Measurements from ENCODE around the gene XKR8.

The XKR8 gene

GRCh38 chr1:27949027-27949426 lies 10.7 kb upstream of the XKR8 start:
- Histone ChIP-seq H3K79me1 (ENCODE audit: low read length) (no peaks in the 10 kb centered on the region), H3K9me3 (ENCODE audit: insufficient read depth, low read depth, low read length) (peaks cover 2% of the 10 kb centered on the region), H3K23ac (ENCODE audit: low read length) (no peak overlapping the region), H4K12ac (ENCODE audit: low read depth, low read length) (no peak overlapping the region), H3K9ac (ENCODE audit: low read length) (no peak overlapping the region), H3K36me3 (ENCODE audit: control insufficient read depth in 1 of 2, insufficient read depth in 2 of 2, low read length in 2 of 2) (no peaks in the 10 kb centered on the region), H2BK12ac (ENCODE audit: low read length) (no peak overlapping the region), H4K8ac (ENCODE audit: low read depth, low read length) (no peak overlapping the region), H2AFZ (ENCODE audit: insufficient read depth, low read length, poor library complexity) (no peak overlapping the region), H3K4ac (ENCODE audit: low read depth, low read length) (no peak overlapping the region), H2AK5ac (ENCODE audit: low read length) (no peak overlapping the region), H4K91ac (ENCODE audit: low read depth, low read length) (no peak overlapping the region), H3K4me1 (ENCODE audit: control insufficient read depth in 1 of 2, insufficient read depth in 2 of 2, low read length in 2 of 2) (peaks cover 3 to 5% of the 10 kb centered on the region in 2 experiments), H3K4me2 (ENCODE audit: low read length) (no peak overlapping the region), H2BK5ac (ENCODE audit: low read depth, low read length, poor library complexity) (no peak overlapping the region), H3K4me3 (ENCODE audit: low read depth, low read length) (no peak overlapping the region), H3K27ac (ENCODE audit: low read depth, low read length) (no peak overlapping the region), H2BK120ac (ENCODE audit: insufficient read depth, low read length, poor library complexity) (no peak overlapping the region), H3K27me3 (ENCODE audit: insufficient read depth, low read length) (no peaks in the 10 kb centered on the region), H3K14ac (ENCODE audit: low read length) (no peak overlapping the region), H3K79me2 (ENCODE audit: control insufficient read depth, insufficient read depth, low read length, poor library complexity) (no peaks in the 10 kb centered on the region), H3K18ac (ENCODE audit: low read length) (no peak overlapping the region)
- no CpG with 5 or more reads among the region's 8 CpGs for WGBS (ENCODE audit: extremely low coverage, insufficient coverage, insufficient read length)
- no peak for DNase-seq

GRCh38 chr1:27951396-27951795 lies 8.4 kb upstream of the XKR8 start:
- WGBS (ENCODE audit: extremely low coverage, insufficient coverage, insufficient read length) = no CpG with 5 or more reads among the region's 3 CpGs
- Histone ChIP-seq H4K91ac (ENCODE audit: low read depth, low read length) (no peak overlapping the region), H4K12ac (ENCODE audit: low read depth, low read length) (no peak overlapping the region), H3K9me3 (ENCODE audit: insufficient read depth, low read depth, low read length) (peaks cover 2% of the 10 kb centered on the region), H2BK12ac (ENCODE audit: low read length) (no peak overlapping the region), H4K8ac (ENCODE audit: low read depth, low read length) (no peak overlapping the region), H2AFZ (ENCODE audit: insufficient read depth, low read length, poor library complexity) (no peak overlapping the region), H3K9ac (ENCODE audit: low read length) (no peak overlapping the region), H2BK120ac (ENCODE audit: insufficient read depth, low read length, poor library complexity) (no peak overlapping the region), H3K27me3 (ENCODE audit: insufficient read depth, low read length) (no peaks in the 10 kb centered on the region), H3K4me1 (ENCODE audit: control insufficient read depth in 1 of 2, insufficient read depth in 2 of 2, low read length in 2 of 2) (no peaks in the 10 kb centered on the region), H3K23ac (ENCODE audit: low read length) (no peak overlapping the region), H3K27ac (ENCODE audit: low read depth, low read length) (no peak overlapping the region), H2BK5ac (ENCODE audit: low read depth, low read length, poor library complexity) (no peak overlapping the region), H3K14ac (ENCODE audit: low read length) (no peak overlapping the region), H3K36me3 (ENCODE audit: control insufficient read depth in 1 of 2, insufficient read depth in 2 of 2, low read length in 2 of 2) (no peaks in the 10 kb centered on the region), H3K4me2 (ENCODE audit: low read length) (no peak overlapping the region), H3K4ac (ENCODE audit: low read depth, low read length) (no peak overlapping the region), H3K79me2 (ENCODE audit: control insufficient read depth, insufficient read depth, low read length, poor library complexity) (no peaks in the 10 kb centered on the region), H2AK5ac (ENCODE audit: low read length) (no peak overlapping the region), H3K4me3 (ENCODE audit: low read depth, low read length) (no peak overlapping the region), H3K79me1 (ENCODE audit: low read length) (no peaks in the 10 kb centered on the region), H3K18ac (ENCODE audit: low read length) (no peak overlapping the region)
- DNase-seq = no peak

GRCh38 chr1:27952147-27952546 lies 7.6 kb upstream of the XKR8 start:
- Histone ChIP-seq H3K4ac (ENCODE audit: low read depth, low read length) (no peak overlapping the region), H2AFZ (ENCODE audit: insufficient read depth, low read length, poor library complexity) (no peak overlapping the region), H3K27ac (ENCODE audit: low read depth, low read length) (no peak overlapping the region), H2BK120ac (ENCODE audit: insufficient read depth, low read length, poor library complexity) (no peak overlapping the region), H4K12ac (ENCODE audit: low read depth, low read length) (no peak overlapping the region), H3K14ac (ENCODE audit: low read length) (no peak overlapping the region), H3K79me1 (ENCODE audit: low read length) (no peaks in the 10 kb centered on the region), H3K4me3 (ENCODE audit: low read depth, low read length) (no peak overlapping the region), H3K4me2 (ENCODE audit: low read length) (no peak overlapping the region), H4K8ac (ENCODE audit: low read depth, low read length) (no peak overlapping the region), H3K18ac (ENCODE audit: low read length) (no peak overlapping the region), H2BK5ac (ENCODE audit: low read depth, low read length, poor library complexity) (no peak overlapping the region), H3K27me3 (ENCODE audit: insufficient read depth, low read length) (no peaks in the 10 kb centered on the region), H3K36me3 (ENCODE audit: control insufficient read depth in 1 of 2, insufficient read depth in 2 of 2, low read length in 2 of 2) (no peaks in the 10 kb centered on the region), H3K9me3 (ENCODE audit: insufficient read depth, low read depth, low read length) (peaks cover 2% of the 10 kb centered on the region), H2BK12ac (ENCODE audit: low read length) (no peak overlapping the region), H2AK5ac (ENCODE audit: low read length) (no peak overlapping the region), H3K4me1 (ENCODE audit: control insufficient read depth in 1 of 2, insufficient read depth in 2 of 2, low read length in 2 of 2) (no peaks in the 10 kb centered on the region), H4K91ac (ENCODE audit: low read depth, low read length) (no peak overlapping the region), H3K79me2 (ENCODE audit: control insufficient read depth, insufficient read depth, low read length, poor library complexity) (no peaks in the 10 kb centered on the region), H3K23ac (ENCODE audit: low read length) (no peak overlapping the region), H3K9ac (ENCODE audit: low read length) (no peak overlapping the region)
- no peak for DNase-seq
- no CpG with 5 or more reads among the region's 3 CpGs for WGBS (ENCODE audit: extremely low coverage, insufficient coverage, insufficient read length)

GRCh38 chr1:27954186-27954585 lies 5.6 kb upstream of the XKR8 start:
- H2AFZ ChIP-seq (ENCODE audit: insufficient read depth, low read length, poor library complexity) = no peak overlapping the region
- no peak overlapping the region for H2BK5ac ChIP-seq (ENCODE audit: low read depth, low read length, poor library complexity)
- H2BK12ac ChIP-seq (ENCODE audit: low read length) = no peak overlapping the region
- no peak overlapping the region for H3K18ac ChIP-seq (ENCODE audit: low read length)
- no peak overlapping the region for H3K23ac ChIP-seq (ENCODE audit: low read length)
- no peak overlapping the region for H3K27ac ChIP-seq (ENCODE audit: low read depth, low read length)
- no peaks in the 10 kb centered on the region for H3K79me2 ChIP-seq (ENCODE audit: control insufficient read depth, insufficient read depth, low read length, poor library complexity)
- H2BK120ac ChIP-seq (ENCODE audit: insufficient read depth, low read length, poor library complexity) = no peak overlapping the region
- no CpG with 5 or more reads among the region's 10 CpGs for WGBS (ENCODE audit: extremely low coverage, insufficient coverage, insufficient read length)
- no peak for DNase-seq
- H4K8ac ChIP-seq (ENCODE audit: low read depth, low read length) = no peak overlapping the region
- no peaks in the 10 kb centered on the region for H3K9me3 ChIP-seq (ENCODE audit: insufficient read depth, low read depth, low read length)
- no peak overlapping the region for H4K12ac ChIP-seq (ENCODE audit: low read depth, low read length)
- no peak overlapping the region for H3K14ac ChIP-seq (ENCODE audit: low read length)
- no peak overlapping the region for H4K91ac ChIP-seq (ENCODE audit: low read depth, low read length)
- H2AK5ac ChIP-seq (ENCODE audit: low read length) = no peak overlapping the region
- H3K4me2 ChIP-seq (ENCODE audit: low read length) = no peak overlapping the region
- no peaks in the 10 kb centered on the region for H3K27me3 ChIP-seq (ENCODE audit: insufficient read depth, low read length)
- H3K9ac ChIP-seq (ENCODE audit: low read length) = no peak overlapping the region
- no peaks in the 10 kb centered on the region for H3K4me1 ChIP-seq (ENCODE audit: control insufficient read depth in 1 of 2, insufficient read depth in 2 of 2, low read length in 2 of 2)
- H3K4ac ChIP-seq (ENCODE audit: low read depth, low read length) = no peak overlapping the region
- no peaks in the 10 kb centered on the region for H3K79me1 ChIP-seq (ENCODE audit: low read length)
- H3K36me3 ChIP-seq (ENCODE audit: control insufficient read depth in 1 of 2, insufficient read depth in 2 of 2, low read length in 2 of 2) = no peaks in the 10 kb centered on the region
- no peak overlapping the region for H3K4me3 ChIP-seq (ENCODE audit: low read depth, low read length)

All from trophoblast cell (in vitro differentiated cells and primary cell).